NCI-H1417 (cell line): ENCODE measurements around the gene SEC16B.
A peak's percentile ranks its signal among the peaks of the same experiment; 100 is the strongest.

ENCODE experiments used
- DNase-seq, 3 experiments: peaks; one replicate each; lab custom pipeline; 2025; lab: John Stamatoyannopoulos, UW

The SEC16B gene, protein sequence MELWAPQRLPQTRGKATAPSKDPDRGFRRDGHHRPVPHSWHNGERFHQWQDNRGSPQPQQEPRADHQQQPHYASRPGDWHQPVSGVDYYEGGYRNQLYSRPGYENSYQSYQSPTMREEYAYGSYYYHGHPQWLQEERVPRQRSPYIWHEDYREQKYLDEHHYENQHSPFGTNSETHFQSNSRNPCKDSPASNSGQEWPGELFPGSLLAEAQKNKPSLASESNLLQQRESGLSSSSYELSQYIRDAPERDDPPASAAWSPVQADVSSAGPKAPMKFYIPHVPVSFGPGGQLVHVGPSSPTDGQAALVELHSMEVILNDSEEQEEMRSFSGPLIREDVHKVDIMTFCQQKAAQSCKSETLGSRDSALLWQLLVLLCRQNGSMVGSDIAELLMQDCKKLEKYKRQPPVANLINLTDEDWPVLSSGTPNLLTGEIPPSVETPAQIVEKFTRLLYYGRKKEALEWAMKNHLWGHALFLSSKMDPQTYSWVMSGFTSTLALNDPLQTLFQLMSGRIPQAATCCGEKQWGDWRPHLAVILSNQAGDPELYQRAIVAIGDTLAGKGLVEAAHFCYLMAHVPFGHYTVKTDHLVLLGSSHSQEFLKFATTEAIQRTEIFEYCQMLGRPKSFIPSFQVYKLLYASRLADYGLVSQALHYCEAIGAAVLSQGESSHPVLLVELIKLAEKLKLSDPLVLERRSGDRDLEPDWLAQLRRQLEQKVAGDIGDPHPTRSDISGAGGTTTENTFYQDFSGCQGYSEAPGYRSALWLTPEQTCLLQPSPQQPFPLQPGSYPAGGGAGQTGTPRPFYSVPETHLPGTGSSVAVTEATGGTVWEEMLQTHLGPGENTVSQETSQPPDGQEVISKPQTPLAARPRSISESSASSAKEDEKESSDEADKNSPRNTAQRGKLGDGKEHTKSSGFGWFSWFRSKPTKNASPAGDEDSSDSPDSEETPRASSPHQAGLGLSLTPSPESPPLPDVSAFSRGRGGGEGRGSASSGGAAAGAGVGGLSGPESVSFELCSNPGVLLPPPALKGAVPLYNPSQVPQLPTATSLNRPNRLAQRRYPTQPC

DNA sequence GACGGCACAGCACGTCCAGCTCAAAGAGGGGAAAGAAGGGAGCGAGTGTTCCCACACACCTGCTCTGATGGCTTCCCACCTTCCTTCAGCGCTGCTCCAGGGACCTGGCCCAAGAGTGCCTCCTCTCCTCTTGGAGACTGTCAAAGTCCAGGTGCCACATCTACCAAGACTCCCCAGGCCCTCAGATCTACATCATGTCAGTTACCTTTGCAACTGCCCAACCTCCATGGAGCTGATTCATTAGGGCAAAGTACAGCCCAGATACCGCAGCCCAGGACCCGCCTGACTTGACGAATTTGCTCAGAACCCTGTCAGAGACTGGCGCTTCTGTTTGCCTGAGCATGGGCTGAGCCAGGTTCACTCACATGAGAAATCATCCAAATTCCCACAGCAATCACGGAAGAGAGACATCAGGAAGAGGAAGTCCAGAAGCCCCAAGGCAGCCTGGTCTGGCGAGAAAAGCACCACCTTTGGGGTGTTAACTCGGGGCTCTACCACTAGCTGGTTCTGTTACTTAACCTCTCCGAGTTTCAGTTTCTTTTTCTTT, at the start of gene SEC16B:
TSS of gene SEC16B (minus strand) at position 234 of the 547 bp plus-strand sequence. CDS start 2,077 bp downstream, outside the sequence.
- no peak for DNase-seq

GRCh38 chr1:178019622-178020021, 49.8 kb upstream of the SEC16B start:
- no peak for DNase-seq

DNA sequence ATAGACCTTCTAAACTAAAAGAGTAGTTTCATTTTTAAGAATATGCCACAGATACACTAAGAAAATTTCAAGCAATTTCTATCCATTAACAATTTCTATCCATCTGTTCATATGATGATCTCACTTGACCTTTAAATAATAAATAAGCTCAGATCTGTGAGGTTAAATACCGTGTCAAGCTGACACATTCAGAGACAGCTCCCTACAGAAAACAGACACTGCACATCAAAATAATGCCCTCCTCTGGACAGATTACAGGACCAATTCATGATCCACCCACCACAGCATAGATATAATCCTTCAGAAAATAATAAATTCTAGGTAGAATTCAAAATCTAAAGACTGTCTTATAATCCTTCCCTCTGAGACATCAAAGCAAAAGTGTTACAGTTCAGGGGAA, 49.4 kb upstream of the SEC16B start:
- no peak for DNase-seq

- DNase-seq, result no peak
Observed at GRCh38 chr1:178017517-178017916, 47.7 kb upstream of the SEC16B start.

GRCh38 chr1:178011864-178012503, 42.1 kb upstream of the SEC16B start:
- no peak for DNase-seq

DNA sequence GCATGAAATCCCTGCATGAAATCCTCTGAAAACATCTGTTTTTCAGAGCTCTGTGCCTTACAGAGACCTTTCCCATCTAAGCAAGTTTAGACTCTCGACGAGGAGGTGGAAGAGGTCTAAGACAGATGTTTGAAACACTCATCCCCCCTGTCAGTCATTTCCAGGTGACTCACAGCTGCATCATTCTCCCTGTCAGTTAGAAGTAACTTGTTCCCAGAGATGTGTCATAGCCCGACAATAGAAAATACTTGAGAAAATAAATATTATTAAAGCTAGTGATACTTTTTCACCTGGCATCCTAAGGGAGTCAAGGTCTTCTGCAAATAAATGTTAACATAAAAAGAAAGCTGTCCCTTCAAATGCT, 41.6 kb upstream of the SEC16B start:
- peak in 1 of 3 experiments; percentile 20 for DNase-seq

DNA sequence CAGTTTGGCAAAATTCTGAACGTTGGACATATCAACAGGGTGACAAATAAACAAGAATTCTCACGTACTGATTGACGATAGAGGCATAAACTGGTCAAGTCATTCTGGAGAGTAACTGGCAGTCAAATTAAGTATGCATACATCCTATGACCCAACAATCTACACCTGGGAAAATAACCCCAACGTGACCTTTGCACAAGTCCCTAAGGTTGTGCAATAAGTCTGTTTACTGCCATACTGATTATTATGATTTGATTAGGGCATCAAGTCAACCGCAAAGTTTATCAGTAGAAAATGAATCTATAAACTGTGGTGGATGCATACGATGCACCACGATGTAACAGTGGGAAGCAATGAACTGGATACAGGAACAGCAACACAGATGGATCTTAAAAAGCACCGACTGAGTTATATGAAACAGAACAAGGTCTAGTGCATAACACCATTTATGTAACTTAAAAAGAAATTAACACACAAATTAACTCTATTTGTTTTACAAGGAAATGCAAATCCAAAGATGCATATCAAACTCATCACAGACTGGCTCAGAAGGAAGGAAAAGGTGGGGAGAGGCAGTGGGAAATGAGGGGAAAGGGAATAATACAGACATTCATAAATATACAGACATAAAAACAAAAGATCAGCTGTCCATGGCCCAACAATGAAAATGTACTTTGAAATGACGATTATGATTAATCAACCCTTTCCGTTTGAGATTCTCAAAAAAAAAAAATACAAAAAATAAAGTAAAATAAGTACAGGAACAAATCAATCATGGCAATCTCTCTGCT, 41.0 kb upstream of the SEC16B start:
- DNase-seq, result no peak

GRCh38 chr1:178006043-178006442, 36.2 kb upstream of the SEC16B start:
- no peak for DNase-seq

- DNase-seq, result no peak
Observed at GRCh38 chr1:178005450-178005849, 35.6 kb upstream of the SEC16B start.

- no peak for DNase-seq
Observed at GRCh38 chr1:178004926-178005391, 35.1 kb upstream of the SEC16B start.

GRCh38 chr1:177998696-177999631, 29.1 kb upstream of the SEC16B start:
- no peak for DNase-seq

DNA sequence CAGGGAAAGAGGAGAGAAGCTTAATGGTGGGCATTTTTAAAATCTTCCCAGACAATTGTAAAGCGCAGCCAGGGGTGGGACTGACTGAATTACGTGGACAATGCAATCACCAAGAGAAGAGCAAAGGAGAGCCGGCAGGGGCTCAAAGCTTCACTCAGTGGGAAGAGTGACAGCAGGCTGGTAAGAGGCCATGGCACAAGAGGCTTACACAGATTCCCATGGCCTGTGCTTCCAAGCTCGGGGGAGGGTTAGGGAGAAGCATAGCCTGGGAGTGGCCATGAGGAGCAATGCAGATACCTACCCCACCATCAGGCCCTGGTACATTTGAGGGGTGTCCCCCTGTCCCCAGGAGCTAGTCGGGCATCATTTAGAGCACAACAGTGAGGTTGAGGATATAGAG, 27.1 kb upstream of the SEC16B start:
- no peak for DNase-seq

GRCh38 chr1:177995369-177995768, 25.5 kb upstream of the SEC16B start:
- no peak for DNase-seq

DNA sequence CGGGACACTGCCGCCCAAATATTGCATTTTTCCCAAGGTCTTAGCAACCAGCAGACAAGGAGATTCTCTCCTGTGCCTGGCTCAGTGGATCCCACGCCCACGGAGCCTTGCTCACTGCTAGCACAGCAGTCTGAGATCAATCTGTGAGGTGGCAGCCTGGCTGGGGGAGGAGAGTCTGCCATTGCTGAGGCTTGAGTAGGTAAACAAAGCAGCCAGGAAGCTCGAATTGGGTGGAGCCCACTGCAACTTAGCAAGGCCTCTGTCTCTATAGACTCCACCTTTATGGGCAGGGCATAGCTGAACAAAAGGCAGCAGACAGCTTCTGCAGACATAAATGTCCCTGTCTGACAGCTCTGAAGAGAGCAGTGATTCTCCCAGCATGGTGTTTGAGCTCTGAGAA, 16.4 kb upstream of the SEC16B start:
- peak; percentile 12 to 57 (median 54) for DNase-seq

GRCh38 chr1:177984761-177985160, 14.9 kb upstream of the SEC16B start:
- no peak for DNase-seq

- peak; percentile 5 to 86 (median 58) for DNase-seq
Observed at GRCh38 chr1:177984136-177984525, 14.3 kb upstream of the SEC16B start.

DNA sequence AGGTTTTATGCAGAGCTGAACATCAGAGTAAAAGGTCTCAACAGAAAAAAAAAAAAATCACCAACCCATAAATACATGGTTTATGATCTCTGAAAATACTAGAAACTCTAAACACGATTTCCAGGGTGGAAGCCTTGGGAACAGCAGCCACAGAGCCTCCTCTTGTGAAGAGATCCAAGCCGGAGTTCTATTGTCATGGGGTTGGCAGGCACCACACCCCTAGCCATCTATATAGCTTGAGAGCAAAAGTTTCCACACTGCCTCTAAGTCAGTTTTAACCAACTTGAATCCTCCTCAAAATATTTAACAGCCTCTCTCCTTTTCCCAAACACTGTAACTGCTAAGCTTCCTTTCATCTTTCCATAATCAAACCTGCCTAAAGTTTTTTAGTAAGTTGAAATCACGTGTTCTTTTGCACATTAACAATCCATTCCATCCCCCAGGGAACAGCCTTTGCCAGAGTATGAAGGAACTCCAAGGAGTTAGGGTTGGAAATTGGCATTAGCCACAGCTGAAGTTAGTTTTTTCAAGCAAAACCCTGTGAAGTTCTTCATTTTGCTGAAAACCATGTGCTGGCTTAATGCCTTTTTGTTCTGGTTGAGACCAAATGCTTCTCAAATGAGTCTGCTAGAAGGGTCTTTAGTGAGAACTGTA, 13.8 kb upstream of the SEC16B start:
- no peak for DNase-seq

DNA sequence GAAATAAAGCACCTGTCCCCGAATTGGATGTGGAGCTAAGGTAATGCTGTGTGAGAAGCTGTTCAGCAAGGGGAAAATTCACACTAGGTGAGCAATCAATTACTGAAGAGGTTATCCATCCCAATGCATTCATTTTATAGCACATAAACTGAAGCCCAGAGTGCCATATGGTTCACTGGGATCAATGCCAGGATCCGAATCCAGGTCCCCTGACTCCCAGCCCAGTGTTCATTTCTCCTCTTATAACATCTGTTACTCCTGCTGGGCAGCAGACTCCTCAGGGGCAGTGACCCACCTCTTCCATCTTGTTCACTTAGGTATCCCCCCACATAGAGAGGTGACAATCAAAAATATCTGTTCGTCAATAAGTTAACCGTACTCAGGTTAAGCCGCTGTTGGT, 13.2 kb upstream of the SEC16B start:
- no peak for DNase-seq

DNA sequence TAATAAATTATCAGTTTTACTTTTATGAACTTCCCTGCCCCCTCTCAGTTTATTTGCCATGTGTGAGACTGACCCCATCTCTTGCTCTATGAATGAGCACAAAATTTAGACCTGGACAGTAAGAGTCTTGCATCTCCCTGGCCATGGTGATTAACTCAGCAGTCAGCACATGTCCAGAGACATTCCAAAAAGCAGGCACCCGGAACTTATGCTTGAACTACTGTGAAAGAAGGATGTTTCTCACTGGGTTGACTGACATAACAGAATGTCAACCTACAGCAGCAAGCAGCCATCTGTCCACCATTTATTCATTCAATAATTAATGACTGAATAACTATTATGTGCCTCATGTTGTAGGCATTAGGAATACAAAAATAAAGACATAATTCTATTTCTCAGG, 11.3 kb upstream of the SEC16B start:
- DNase-seq, result no peak
